Neural cell (in vitro differentiated cells): Measurements from ENCODE around the gene PMIS2. TPM values are rescaled to one million over a fixed set of nuclear protein-coding genes. Genes with fewer than 3 reads are reported as not detected.

Experiments
- H2AFZ ChIP-seq: fragments of 200-600, 300-800 bp; sonication (generic), shearing (Covaris generic); 2 replicates; pipeline ENCODE4 v1.6.0; 2014; ENCODE audit warnings: low read depth, mild to moderate bottlenecking, antibody characterized with exemption, low read length, moderate library complexity
- H3F3A ChIP-seq: fragments of 200-600 bp; shearing (Covaris generic); 2 replicates; pipeline ENCODE4 v1.6.1; 2016; ENCODE audit warnings: mild to moderate bottlenecking, moderate library complexity, mixed read lengths, antibody characterized with exemption, low read length; ENCODE audit not compliant: insufficient read depth, poor library complexity, severe bottlenecking
- H3K27ac ChIP-seq: fragments of 200-600, 300-800 bp; sonication (generic), shearing (Covaris generic); 2 replicates; pipeline ENCODE4 v1.5.1; 2014; ENCODE audit warnings: mild to moderate bottlenecking, low read length, moderate library complexity
- H3K27me3 ChIP-seq: fragments of 300-800, 200-600 bp; sonication (generic), shearing (Covaris generic); 2 replicates; pipeline ENCODE4 v1.6.0; 2014; ENCODE audit warnings: mild to moderate bottlenecking, low read depth, low read length, moderate library complexity; ENCODE audit not compliant: insufficient read depth
- H3K36me3 ChIP-seq: fragments of 300-800, 200-600 bp; sonication (generic), shearing (Covaris generic); 2 replicates; pipeline ENCODE4 v1.5.1; 2014; ENCODE audit warnings: mild to moderate bottlenecking, antibody characterized with exemption, low read length, moderate library complexity; ENCODE audit not compliant: insufficient read depth
- H3K4me2 ChIP-seq: fragments of 300-800, 200-600 bp; sonication (generic), shearing (Covaris generic); 2 replicates; pipeline ENCODE4 v1.6.0; 2014; ENCODE audit warnings: mild to moderate bottlenecking, low read length
- H3K4me3 ChIP-seq: fragments of 300-800, 200-600 bp; sonication (generic), shearing (Covaris generic); 2 replicates; pipeline ENCODE4 v1.5.1; 2014; ENCODE audit warnings: mild to moderate bottlenecking, low read length, moderate library complexity
- H3K79me2 ChIP-seq: fragments of 200-600 bp; shearing (Covaris generic); replicated peaks from 2 replicates; pipeline ENCODE4 v1.6.0; 2014; ENCODE audit warnings: mild to moderate bottlenecking, low read length, moderate library complexity; ENCODE audit not compliant: insufficient read depth
- H3K9ac ChIP-seq: fragments of 300-800, 200-600 bp; sonication (generic), shearing (Covaris generic); 2 replicates; pipeline ENCODE4 v1.6.1; 2016; ENCODE audit warnings: mild to moderate bottlenecking, low read length, mixed read lengths
- H3K9me2 ChIP-seq: fragments of 200-600 bp; shearing (Covaris generic); 2 replicates; pipeline ENCODE4 v1.6.1; 2016; ENCODE audit warnings: mild to moderate bottlenecking, low read length, mixed read lengths; ENCODE audit not compliant: insufficient read depth
- H3K9me3 ChIP-seq: fragments of 200-600, 300-800 bp; sonication (generic), shearing (Covaris generic); 2 replicates; pipeline ENCODE4 v1.6.1; 2016; ENCODE audit warnings: mild to moderate bottlenecking, mixed run types, low read length, moderate library complexity, mixed read lengths
- H4K20me1 ChIP-seq: fragments of 200-600 bp; shearing (Covaris generic); 2 replicates; pipeline ENCODE4 v1.6.1; 2016; ENCODE audit warnings: mild to moderate bottlenecking, mixed run types; ENCODE audit not compliant: insufficient read depth
- CTCF ChIP-seq: fragments of 450-650 bp; IDR thresholded peaks from 2 replicates; pipeline ENCODE4 v1.5.1; 2014; ENCODE audit warnings: antibody characterized with exemption, mild to moderate bottlenecking, moderate library complexity; ENCODE audit not compliant: poor library complexity, severe bottlenecking
- EP300 ChIP-seq: fragments of 450-650 bp; conservative IDR thresholded peaks from 2 replicates; pipeline ENCODE4 v1.6.1; 2014; ENCODE audit warnings: antibody characterized with exemption, mild to moderate bottlenecking, moderate library complexity; ENCODE audit not compliant: poor library complexity, severe bottlenecking
- EZH2 ChIP-seq: fragments of 200-600, 300-800 bp; shearing (Covaris generic), sonication (generic); IDR thresholded peaks from 2 replicates; pipeline ENCODE4 v1.6.1; 2014; ENCODE audit warnings: antibody characterized with exemption, low read length, borderline replicate concordance, mild to moderate bottlenecking; ENCODE audit not compliant: insufficient read depth, poor library complexity, severe bottlenecking
- MXI1 ChIP-seq: fragments of 450-650 bp; conservative IDR thresholded peaks from 2 replicates; pipeline ENCODE4 v1.6.1; 2014; ENCODE audit warnings: antibody characterized with exemption, mild to moderate bottlenecking; ENCODE audit not compliant: poor library complexity, severe bottlenecking
- POLR2AphosphoS5 ChIP-seq: IDR thresholded peaks from 2 replicates; pipeline ENCODE4 v1.6.1; 2012
- RAD21 ChIP-seq: fragments of 450-650 bp; conservative IDR thresholded peaks from 2 replicates; pipeline ENCODE4 v1.6.1; 2014; ENCODE audit warnings: antibody characterized with exemption, mild to moderate bottlenecking, moderate library complexity
- REST ChIP-seq: IDR thresholded peaks from 2 replicates; pipeline ENCODE4 v1.6.1; 2012; ENCODE audit warnings: borderline replicate concordance
- SMC3 ChIP-seq: fragments of 450-650 bp; conservative IDR thresholded peaks from 2 replicates; pipeline ENCODE4 v1.6.1; 2014; ENCODE audit warnings: antibody characterized with exemption, mild to moderate bottlenecking, moderate library complexity; ENCODE audit not compliant: poor library complexity
- TAF1 ChIP-seq: IDR thresholded peaks from 2 replicates; pipeline ENCODE4 v1.6.1; 2012; ENCODE audit warnings: low read depth
- polyA plus RNA-seq: library from polyadenylated mRNA; depleted of rRNA; stranded (reverse); fragments of >200 nt; gene quantifications from 2 replicates; pipeline ENCODE4 v1.2.3, GENCODE V29; 2014

The PMIS2 gene
- polyA plus RNA-seq, 1 donor from 2014 or later, result not detected

DNA sequence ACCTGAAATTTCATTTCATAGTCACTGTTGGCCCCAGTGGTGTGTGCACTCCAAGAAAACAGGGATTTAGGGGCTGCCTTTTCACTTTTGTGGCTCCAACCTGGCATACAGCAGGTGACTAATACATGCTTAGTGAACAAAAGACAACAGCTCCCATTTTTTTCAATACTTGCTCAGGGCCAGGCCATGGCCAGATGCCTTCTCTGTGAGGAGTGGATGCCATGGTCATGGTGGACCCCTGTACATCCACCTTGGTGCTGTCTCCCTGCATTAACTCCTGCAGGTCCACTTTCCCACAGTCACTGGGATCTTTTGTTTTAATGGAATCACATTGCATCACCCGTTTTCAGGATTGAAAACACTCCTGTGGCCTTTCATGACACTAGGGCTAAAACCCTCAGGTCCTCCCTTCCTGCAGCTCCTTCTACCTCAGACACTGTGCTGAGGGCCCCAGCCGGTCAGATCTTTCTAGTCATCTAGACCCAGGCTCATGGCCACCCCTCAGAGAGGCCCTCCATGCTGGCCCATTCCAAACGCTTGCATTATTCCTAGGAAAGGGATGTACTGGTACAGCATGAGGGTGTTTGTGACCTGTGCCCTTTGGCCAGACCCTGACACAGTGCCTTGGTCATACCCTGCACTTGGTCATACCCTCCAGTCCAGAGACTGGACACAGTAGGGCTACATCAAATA is 41.7 kb upstream of the PMIS2 start:
- H3K9me2 ChIP-seq, result no peaks in the 10 kb centered on the region
- H3K4me2 ChIP-seq, result peak overlapping the region; percentile 98
- TF ChIP-seq SMC3 (no peak), TAF1 (no peak), EP300 (no peak), REST (no peak), EZH2 (no peak), CTCF (no peak), MXI1 (no peak), RAD21 (no peak), POLR2AphosphoS5 (no peak)
- peak overlapping the region; percentile 99 for H3K4me3 ChIP-seq
- H3K27me3 ChIP-seq, result no peaks in the 10 kb centered on the region
- H3K9me3 ChIP-seq, result no peaks in the 10 kb centered on the region
- peak overlapping the region; percentile 94 for H3K9ac ChIP-seq
- H3K36me3 ChIP-seq, result no peaks in the 10 kb centered on the region
- peak overlapping the region; percentile 75 for H3K27ac ChIP-seq
- H4K20me1 ChIP-seq, result no peaks in the 10 kb centered on the region
- H2AFZ ChIP-seq, result peak overlapping the region; percentile 87
- H3K79me2 ChIP-seq, result peaks cover 18% of the 10 kb centered on the region
- H3F3A ChIP-seq, result no peaks in the 10 kb centered on the region

- H3K9ac ChIP-seq, result peak within 1 kb of the TSS; percentile 94
- H4K20me1 ChIP-seq, result no peaks in the 10 kb centered on the region
- peak within 1 kb of the TSS; percentile 87 for H2AFZ ChIP-seq
- peak within 1 kb of the TSS; percentile 98 for H3K4me2 ChIP-seq
- no peaks in the 10 kb centered on the region for H3K27me3 ChIP-seq
- H3K9me3 ChIP-seq, result no peaks in the 10 kb centered on the region
- H3K9me2 ChIP-seq, result no peaks in the 10 kb centered on the region
- peaks cover 18% of the 10 kb centered on the region for H3K79me2 ChIP-seq
- H3K27ac ChIP-seq, result peak within 1 kb of the TSS; percentile 75
- peak within 1 kb of the TSS; percentile 99 for H3K4me3 ChIP-seq
- no peaks in the 10 kb centered on the region for H3K36me3 ChIP-seq
- H3F3A ChIP-seq, result no peaks in the 10 kb centered on the region
- TF ChIP-seq EP300 (peak; percentile 46), REST (no peak), SMC3 (peak; percentile 37), MXI1 (peak; percentile 92), EZH2 (no peak), CTCF (no peak), POLR2AphosphoS5 (peak; percentile 79)
Measured at GRCh38 chr19:35545001-35545854, 40.7 kb upstream of the PMIS2 start, which contains the start of gene TMEM147. TMEM147 (plus strand) TSS chr19:35545626; CDS start chr19:35545740, 114 bp downstream.
